Glomerular endothelial cell (primary cell): ENCODE measurements around the gene STOX1. TPM values are rescaled to one million over a fixed set of nuclear protein-coding genes. Genes with fewer than 3 reads are reported as not detected.
"Not testable (repeated sequence)": the region's sequence is repeated elsewhere in the genome, so short reads cannot be mapped to it uniquely, and the experiment has no call there.

Experiments
- DNase-seq: peaks from one replicate; pipeline ENCODE4 v3.0.0-alpha.2; 2011; ENCODE audit warnings: low read depth, low spot score; ENCODE audit errors: extremely low read depth
- total RNA-seq: library from RNA; depleted of rRNA; stranded (reverse); fragments of >200 nt; gene quantifications from 2 replicates; pipeline ENCODE4 v1.2.3, GENCODE V29; 2015

STOX1 gene, protein sequence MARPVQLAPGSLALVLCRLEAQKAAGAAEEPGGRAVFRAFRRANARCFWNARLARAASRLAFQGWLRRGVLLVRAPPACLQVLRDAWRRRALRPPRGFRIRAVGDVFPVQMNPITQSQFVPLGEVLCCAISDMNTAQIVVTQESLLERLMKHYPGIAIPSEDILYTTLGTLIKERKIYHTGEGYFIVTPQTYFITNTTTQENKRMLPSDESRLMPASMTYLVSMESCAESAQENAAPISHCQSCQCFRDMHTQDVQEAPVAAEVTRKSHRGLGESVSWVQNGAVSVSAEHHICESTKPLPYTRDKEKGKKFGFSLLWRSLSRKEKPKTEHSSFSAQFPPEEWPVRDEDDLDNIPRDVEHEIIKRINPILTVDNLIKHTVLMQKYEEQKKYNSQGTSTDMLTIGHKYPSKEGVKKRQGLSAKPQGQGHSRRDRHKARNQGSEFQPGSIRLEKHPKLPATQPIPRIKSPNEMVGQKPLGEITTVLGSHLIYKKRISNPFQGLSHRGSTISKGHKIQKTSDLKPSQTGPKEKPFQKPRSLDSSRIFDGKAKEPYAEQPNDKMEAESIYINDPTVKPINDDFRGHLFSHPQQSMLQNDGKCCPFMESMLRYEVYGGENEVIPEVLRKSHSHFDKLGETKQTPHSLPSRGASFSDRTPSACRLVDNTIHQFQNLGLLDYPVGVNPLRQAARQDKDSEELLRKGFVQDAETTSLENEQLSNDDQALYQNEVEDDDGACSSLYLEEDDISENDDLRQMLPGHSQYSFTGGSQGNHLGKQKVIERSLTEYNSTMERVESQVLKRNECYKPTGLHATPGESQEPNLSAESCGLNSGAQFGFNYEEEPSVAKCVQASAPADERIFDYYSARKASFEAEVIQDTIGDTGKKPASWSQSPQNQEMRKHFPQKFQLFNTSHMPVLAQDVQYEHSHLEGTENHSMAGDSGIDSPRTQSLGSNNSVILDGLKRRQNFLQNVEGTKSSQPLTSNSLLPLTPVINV
- 0.10 TPM in 1 of 2 replicates, not detected in the other for total RNA-seq

DNA sequence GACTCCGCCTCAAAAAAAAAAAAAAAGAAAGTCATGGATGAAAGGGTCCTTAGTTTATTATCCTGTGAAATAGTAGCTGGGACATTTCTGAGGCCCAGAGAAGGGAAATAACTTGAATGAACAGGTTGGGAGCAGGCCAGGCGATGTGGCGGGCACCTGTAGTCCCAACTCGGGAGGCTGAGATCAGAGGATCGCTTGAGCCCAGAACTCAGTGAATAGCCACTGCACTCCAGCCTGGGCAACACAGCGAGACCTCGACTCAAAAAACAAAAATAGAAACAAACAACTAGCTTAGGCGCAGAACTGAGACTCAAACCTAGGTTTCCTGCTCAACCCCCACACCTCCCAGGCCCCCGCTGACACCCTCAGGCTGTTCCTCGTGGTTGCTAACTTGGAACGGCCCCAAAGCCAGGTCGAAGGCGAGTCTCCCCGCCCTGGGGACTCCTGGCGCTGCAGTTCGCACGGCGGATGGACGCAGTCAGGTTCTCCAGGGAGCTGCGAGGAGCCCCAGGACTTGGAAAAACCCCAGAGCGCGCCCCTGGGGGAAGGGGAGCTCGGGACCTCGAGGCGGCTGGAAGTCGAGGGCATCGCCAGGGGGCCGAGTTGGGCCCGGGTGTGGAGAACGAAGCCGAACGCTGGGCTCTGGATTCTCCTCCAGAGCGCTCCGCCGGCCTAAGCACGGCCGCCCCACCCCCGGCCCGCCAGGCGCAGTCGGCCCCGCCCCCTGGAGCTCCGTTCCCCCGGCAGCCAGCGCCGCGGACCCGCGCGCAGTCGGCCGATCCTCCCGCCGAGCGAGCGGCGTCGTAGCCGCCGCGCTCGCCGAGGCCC lies at the start of gene STOX1:
Gene STOX1 (plus strand): TSS at position 768 of the 828 bp plus-strand sequence. CDS start 93 bp downstream, outside the sequence.
- DNase-seq = no peak

- no peak for DNase-seq
These were observed 45.4 kb upstream of the STOX1 start for GRCh38 chr10:68781613-68782574.

DNA sequence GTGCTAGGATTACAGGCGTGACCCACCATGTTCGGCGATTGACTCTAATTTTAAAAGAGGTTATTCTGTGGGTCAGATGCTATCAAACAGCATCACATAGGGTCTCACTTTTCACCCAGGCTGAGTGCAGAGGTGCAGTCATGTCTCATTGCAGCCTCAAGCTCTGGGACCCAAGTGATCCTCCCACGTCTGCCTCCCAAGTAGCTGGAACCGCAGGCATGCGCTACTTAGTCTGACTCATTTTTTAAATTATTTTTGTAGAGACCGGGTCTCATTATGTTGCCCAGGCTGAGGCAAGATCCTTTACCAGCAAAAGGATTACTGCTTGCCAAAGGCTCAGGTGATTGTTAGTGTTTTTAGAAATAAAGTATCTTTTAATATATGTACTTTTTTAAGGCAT lies 42.9 kb upstream of the STOX1 start:
- no peak for DNase-seq

DNA sequence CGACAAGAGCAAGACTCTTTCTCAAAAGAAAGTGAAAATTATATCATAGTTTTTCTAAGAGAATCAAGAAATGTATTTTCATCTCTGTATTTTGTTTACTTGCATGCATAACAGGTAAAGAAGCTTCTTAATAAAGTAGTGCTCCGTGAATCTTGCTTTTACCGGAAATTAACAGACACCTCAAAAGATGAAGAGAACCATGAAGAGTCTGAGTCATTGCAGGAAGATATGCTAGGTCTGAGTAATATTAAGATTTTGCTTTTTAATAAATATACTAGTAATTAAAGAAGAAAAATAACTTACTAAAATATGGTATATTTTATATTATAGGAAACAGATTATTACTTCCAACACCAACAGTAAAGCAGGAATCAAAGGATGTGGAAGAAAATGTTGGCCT lies 39.5 kb upstream of the STOX1 start:
- DNase-seq = no peak

DNA sequence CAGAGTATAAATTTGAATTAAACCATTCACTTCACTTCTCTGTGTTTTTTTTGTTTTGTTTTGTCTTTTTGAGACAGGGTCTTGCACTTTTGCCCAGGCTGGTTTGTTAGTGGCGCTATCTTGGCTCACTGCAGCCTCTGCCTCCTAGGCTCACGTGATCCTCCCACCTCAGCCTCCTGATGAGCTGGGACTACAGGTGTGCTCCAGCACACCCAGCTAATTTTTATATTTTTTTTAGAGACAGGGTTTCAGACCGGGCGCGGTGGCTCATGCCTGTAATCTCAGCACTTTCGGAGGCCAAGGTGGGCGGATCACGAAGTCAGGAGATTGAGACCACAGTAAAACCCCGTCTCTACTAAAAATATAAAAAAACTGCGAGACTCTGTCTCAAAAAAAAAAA lies 36.9 kb upstream of the STOX1 start:
- no peak for DNase-seq

DNA sequence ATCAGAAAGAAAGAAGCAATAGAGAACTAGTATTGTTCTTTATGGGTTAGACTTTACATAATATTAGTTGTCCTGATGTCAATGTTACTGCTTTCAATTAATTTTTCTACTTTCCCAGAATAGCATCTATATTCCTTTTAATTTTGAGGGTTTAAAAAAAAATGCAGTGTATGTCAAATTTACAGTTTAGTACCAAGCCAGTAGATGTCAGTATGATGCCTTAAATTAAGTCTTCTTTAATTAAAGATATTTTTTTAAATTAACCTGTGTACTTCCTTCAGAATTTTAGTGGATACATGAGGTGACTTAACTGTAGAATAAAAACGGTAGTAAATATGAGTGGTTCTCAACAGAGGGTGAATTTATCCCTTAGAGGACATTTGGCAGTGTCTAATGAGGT lies 35.2 kb upstream of the STOX1 start:
- no peak for DNase-seq

DNA sequence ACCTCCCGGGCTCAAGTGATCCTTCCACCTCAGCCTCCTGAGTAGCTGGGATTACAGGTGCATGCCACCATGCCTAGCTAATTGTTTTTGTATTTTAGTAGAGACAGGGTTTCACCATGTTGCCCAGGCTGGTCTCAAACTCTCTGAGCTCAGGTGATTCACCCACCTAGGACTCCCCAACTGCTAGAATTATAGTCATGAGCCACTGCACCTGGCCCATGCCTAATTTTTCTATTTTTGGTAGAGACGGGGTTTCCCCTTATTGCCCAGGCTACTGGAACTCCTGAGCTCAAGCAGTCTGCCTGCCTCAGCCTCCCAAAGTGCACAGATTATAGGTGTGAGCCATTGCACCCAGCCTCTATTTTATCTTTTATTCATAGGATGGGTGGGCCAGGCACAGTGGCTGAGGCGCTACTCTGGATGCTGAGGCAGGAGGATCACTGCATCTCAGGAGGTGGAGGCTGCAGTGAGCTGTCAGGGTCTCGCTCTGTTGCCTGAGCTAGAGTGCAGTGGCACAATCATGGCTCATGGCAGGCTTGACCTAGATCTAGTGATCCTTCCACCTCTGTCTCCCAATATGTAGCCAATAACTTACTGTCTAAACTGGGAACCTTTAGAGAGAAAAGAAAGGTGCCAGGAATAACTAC lies 31.3 kb upstream of the STOX1 start:
- no peak for DNase-seq

DNA sequence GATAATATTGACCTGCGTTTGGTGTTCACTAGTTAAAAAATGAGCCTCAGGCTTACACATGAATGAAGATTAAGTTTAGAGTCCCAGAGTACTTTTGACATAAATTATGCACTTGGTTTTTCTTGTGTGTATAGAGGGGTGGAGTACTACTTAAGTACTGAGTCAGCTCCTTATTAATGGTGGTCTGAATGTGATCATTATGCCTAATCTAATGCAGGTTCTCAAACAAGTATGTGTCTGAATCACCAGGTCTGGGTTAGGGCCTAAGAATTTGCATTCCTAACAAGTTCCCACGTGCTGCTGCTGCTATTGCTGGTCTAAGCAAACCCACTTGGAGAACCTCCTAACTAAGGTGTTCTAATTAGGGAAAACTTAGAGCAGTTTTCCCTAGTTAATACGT lies 30.7 kb upstream of the STOX1 start:
- DNase-seq = no peak

DNA sequence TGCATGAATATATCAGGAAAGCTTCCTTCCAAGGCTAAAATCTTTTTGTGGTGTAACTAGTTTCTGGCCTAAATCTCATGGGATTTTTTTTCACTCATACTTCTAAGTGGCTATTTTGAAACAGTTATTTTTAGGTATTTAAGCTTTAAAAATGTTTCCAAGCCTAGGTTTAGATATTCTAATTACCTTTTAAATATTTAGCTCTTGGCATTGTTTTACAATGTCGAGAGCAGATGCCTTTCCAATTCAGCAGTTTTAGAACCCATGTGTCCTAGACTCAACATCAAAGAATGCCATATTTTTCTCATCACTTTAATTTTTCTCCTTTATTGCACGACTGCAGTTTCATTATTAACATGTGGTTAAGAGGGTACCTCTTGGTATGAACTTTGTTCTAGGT lies 27.1 kb upstream of the STOX1 start:
- no peak for DNase-seq

GRCh38 chr10:68804692-68805091 lies 22.6 kb upstream of the STOX1 start:
- DNase-seq = no peak

DNA sequence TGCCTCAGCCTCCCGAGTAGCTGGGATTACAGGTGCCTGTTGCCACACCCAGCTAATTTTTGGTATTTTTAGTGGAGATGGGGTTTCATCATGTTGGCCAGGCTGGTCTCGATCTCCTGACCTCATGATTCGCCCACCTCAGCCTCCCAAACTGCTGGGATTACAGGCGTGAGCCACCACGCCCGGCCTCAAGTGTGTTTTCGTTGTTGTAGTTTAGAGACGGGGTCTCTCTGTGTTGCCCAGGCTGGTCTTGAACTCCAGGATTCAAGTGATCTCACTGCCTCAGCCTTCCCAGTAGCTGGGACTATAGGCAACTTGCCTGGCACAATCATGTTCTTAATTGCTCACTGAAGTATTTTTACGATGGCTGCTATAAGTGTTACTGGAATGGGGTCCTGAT lies 16.5 kb upstream of the STOX1 start:
- not testable (repeated sequence) for DNase-seq

DNA sequence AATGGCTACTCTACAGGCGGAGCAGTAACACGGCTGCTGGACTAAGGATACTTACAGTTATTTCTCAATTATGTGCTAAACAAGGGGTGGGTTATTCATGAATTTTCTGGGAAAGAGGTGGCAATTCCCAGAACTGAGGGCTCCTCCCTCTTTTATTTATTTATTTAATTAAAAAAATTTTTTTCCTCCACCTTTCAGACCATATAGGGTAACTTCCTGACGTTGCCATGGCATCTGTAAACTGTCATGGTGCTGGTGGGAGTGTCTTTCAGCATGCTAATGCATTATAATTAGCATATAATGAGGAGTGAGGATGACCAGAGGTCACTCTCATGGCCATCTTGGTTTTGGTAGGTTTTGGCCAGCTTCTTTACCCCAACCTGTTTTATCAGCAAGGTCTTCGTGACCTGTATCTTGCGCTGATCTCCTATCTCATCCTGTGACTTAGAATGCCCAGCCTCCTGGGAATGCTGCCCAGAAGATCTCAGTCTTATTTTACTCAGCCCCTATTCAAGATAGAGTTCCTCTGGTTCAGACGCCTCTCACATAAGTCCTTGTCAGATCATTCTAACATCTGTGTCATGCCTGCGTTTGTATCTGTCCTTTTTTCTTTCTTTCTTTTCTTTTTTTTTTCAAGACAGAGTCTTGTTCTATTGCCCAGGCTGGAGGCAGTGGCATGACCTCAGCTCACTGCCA lies 15.9 kb upstream of the STOX1 start:
- DNase-seq = no peak

- DNase-seq = no peak
These were observed 14.9 kb upstream of the STOX1 start for GRCh38 chr10:68812420-68812819.

- no peak for DNase-seq
These were observed 13.8 kb upstream of the STOX1 start for GRCh38 chr10:68813559-68813958.

DNA sequence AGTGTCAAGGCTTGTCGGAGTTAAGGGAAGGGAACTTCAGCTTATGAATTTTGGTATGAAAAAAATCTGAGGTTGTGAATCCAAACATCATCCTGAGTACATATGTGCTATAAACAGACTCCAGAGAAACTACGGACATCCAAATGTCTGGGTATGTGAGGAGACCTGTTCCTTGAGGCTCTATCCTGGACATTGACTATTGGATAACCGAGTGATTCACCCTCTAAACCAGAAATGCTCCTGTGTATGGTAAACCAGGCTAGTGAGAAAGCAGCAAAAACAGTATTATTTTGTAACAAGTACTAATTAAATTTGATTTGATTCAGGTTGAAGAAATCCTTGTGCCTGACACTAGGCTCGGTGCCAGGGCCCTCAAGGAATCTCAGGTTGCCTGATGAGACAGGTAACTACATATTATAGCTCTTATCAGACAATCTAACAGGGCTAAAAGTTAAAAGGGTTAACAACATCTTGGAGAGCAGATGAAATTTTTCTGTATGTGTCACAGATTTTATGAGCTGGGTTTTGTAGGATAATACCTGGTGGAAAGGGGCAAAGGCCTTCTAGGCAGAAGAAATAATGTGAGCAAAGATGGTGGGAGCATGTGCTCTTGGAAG lies 10.4 kb upstream of the STOX1 start:
- no peak for DNase-seq

GRCh38 chr10:68820359-68820758 lies 7.0 kb upstream of the STOX1 start:
- DNase-seq = not testable (repeated sequence)

DNA sequence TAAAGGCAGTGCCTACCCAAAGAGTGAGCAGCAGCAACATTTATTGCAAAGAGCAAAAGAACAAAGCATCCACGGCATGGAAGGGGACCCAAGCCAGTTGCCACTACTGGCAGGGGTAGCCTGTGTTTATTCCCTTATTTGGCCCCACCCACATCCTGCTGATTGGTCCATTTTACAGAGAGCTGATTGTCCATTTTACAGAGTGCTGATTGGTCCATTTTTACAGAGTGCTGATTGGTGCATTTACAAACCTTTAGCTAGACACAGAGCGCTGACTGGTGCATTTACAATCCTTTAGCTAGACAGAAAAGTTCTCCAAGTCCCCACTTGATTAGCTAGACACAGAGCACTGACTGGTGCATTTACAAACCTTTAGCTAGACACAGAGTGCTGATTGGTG lies 4.7 kb upstream of the STOX1 start:
- not testable (repeated sequence) for DNase-seq

DNA sequence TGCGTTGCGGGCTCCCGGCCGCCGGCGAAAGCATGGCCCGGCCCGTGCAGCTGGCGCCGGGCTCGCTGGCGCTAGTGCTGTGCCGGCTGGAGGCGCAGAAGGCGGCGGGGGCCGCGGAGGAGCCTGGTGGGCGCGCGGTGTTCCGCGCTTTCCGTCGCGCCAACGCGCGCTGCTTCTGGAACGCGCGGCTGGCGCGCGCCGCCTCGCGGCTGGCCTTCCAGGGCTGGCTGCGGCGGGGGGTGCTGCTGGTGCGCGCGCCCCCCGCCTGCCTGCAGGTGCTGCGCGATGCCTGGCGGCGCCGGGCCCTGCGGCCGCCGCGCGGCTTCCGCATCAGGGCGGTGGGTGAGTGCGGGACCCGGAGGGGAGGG lies 245 bp downstream of the STOX1 start:
- DNase-seq = not testable (repeated sequence)
